H9 (cell line): Measurements from ENCODE around the gene KDM2A. TPM values are rescaled to one million over a fixed set of nuclear protein-coding genes. Genes with fewer than 3 reads are reported as not detected.

Experiments used
- DNase-seq: peaks from one replicate; pipeline ENCODE4 v3.0.0-alpha.2; 2017
- H2AFZ ChIP-seq: one replicate; pipeline ENCODE4 v1.6.1; 2013; ENCODE audit warnings: mild to moderate bottlenecking, low read length, control low read depth, moderate library complexity
- H2AK5ac ChIP-seq: 2 replicates; pipeline ENCODE4 v1.6.1; 2013; ENCODE audit warnings: low read length, control low read depth, mixed read lengths; ENCODE audit not compliant: insufficient read length
- H2BK120ac ChIP-seq: one replicate; pipeline ENCODE4 v1.6.1; 2013; ENCODE audit warnings: low read depth, mild to moderate bottlenecking, low read length, control low read depth, inconsistent platforms; ENCODE audit not compliant: poor library complexity, severe bottlenecking
- H2BK12ac ChIP-seq: 2 replicates; pipeline ENCODE4 v1.6.1; 2013; ENCODE audit warnings: low read length, control low read depth, mixed read lengths, low read depth; ENCODE audit not compliant: insufficient read length
- H2BK15ac ChIP-seq: 2 replicates; pipeline ENCODE4 v1.6.1; 2013; ENCODE audit warnings: low read depth, low read length, control low read depth
- H2BK20ac ChIP-seq: one replicate; pipeline ENCODE4 v1.6.1; 2013; ENCODE audit warnings: low read depth, mild to moderate bottlenecking, low read length, control low read depth, inconsistent platforms; ENCODE audit not compliant: poor library complexity, severe bottlenecking
- H2BK5ac ChIP-seq: 2 replicates; pipeline ENCODE4 v1.6.1; 2013; ENCODE audit warnings: low read length, control low read depth, mixed read lengths; ENCODE audit not compliant: insufficient read length
- H3K14ac ChIP-seq: 2 replicates; pipeline ENCODE4 v1.6.1; 2013; ENCODE audit warnings: low read length, control low read depth; ENCODE audit not compliant: insufficient read depth
- H3K18ac ChIP-seq: 2 replicates; pipeline ENCODE4 v1.6.1; 2013; ENCODE audit warnings: low read depth, mild to moderate bottlenecking, mixed read lengths, low read length, control low read depth; ENCODE audit not compliant: insufficient read length
- H3K23ac ChIP-seq: 2 replicates; pipeline ENCODE4 v1.6.1; 2013; ENCODE audit warnings: low read length, control low read depth, mixed read lengths, low read depth; ENCODE audit not compliant: insufficient read length
- H3K23me2 ChIP-seq: 2 replicates; pipeline ENCODE4 v1.6.1; 2013; ENCODE audit warnings: low read depth, mild to moderate bottlenecking, mixed read lengths, low read length, control low read depth; ENCODE audit not compliant: insufficient read length, poor library complexity, severe bottlenecking
- H3K27ac ChIP-seq: 2 replicates; pipeline ENCODE4 v1.5.1; 2013; ENCODE audit warnings: low read length, control low read depth, mixed read lengths, low read depth; ENCODE audit not compliant: insufficient read length
- H3K27me3 ChIP-seq: 2 replicates; pipeline ENCODE4 v1.6.1; 2013; ENCODE audit warnings: low read length, control low read depth, inconsistent platforms; ENCODE audit not compliant: insufficient read depth
- H3K4ac ChIP-seq: 2 replicates; pipeline ENCODE4 v1.6.1; 2013; ENCODE audit warnings: low read depth, mild to moderate bottlenecking, control low read depth, inconsistent platforms, low read length, moderate library complexity
- H3K4me1 ChIP-seq: 2 replicates; pipeline ENCODE4 v1.6.1; 2013; ENCODE audit warnings: low read length, control low read depth, inconsistent platforms; ENCODE audit not compliant: insufficient read depth
- H3K4me2 ChIP-seq: 2 replicates; pipeline ENCODE4 v1.6.1; 2013; ENCODE audit warnings: low read length, control low read depth, mixed read lengths; ENCODE audit not compliant: insufficient read length, insufficient read depth
- H3K56ac ChIP-seq: 2 replicates; pipeline ENCODE4 v1.6.1; 2013; ENCODE audit warnings: low read depth, mild to moderate bottlenecking, mixed read lengths, low read length, control low read depth; ENCODE audit not compliant: insufficient read length
- H3K79me1 ChIP-seq: 2 replicates; pipeline ENCODE4 v1.6.1; 2013; ENCODE audit warnings: low read depth, mild to moderate bottlenecking, moderate library complexity, low read length, control low read depth, inconsistent platforms; ENCODE audit not compliant: insufficient read depth, poor library complexity, severe bottlenecking
- H3K79me2 ChIP-seq: 2 replicates; pipeline ENCODE4 v1.6.1; 2013; ENCODE audit warnings: low read length, control low read depth, inconsistent platforms; ENCODE audit not compliant: insufficient read depth
- H3K9ac ChIP-seq: 2 replicates; pipeline ENCODE4 v1.6.1; 2013; ENCODE audit warnings: low read length, control low read depth, mixed read lengths; ENCODE audit not compliant: insufficient read length; ENCODE audit errors: extremely low read depth
- H3K9me3 ChIP-seq: one replicate; pipeline ENCODE4 v1.6.1; 2013; ENCODE audit warnings: low read depth, low read length, inconsistent platforms; ENCODE audit not compliant: control insufficient read depth
- H3T11ph ChIP-seq: one replicate; pipeline ENCODE4 v1.6.1; 2013; ENCODE audit warnings: mild to moderate bottlenecking, low read length, control low read depth, inconsistent platforms
- H4K20me1 ChIP-seq: one replicate; pipeline ENCODE4 v1.6.1; 2013; ENCODE audit not compliant: control insufficient read depth, insufficient read length, insufficient read depth
- H4K5ac ChIP-seq: 2 replicates; pipeline ENCODE4 v1.6.1; 2013; ENCODE audit warnings: low read depth, mild to moderate bottlenecking, mixed read lengths, low read length, control low read depth; ENCODE audit not compliant: insufficient read length
- H4K8ac ChIP-seq: replicated peaks from 2 replicates; pipeline ENCODE4 v1.6.1; 2013; ENCODE audit warnings: low read length, control low read depth, mixed read lengths, low read depth; ENCODE audit not compliant: insufficient read length
- H4K91ac ChIP-seq: 2 replicates; pipeline ENCODE4 v1.6.1; 2013; ENCODE audit warnings: low read depth, mild to moderate bottlenecking, moderate library complexity, mixed read lengths, low read length, control low read depth; ENCODE audit not compliant: insufficient read length
- H3K27ac Mint-ChIP-seq, 3 experiments: 2 replicates in 2 of 3; 3 replicates in 1 of 3; pipeline ENCODE4 v1.8.0; 2020 to 2021; ENCODE audit warnings: mixed read lengths in 3 of 3, mild to moderate bottlenecking in 1 of 3, moderate library complexity in 1 of 3
- H3K27me3 Mint-ChIP-seq: 2 replicates; pipeline ENCODE4 v1.8.0; 2021; ENCODE audit warnings: low read depth, mild to moderate bottlenecking, moderate library complexity, mixed read lengths
- H3K36me3 Mint-ChIP-seq, 3 experiments: 2 replicates in 2 of 3; 3 replicates in 1 of 3; pipeline ENCODE4 v1.8.0; 2020 to 2021; ENCODE audit warnings: low read depth in 3 of 3, mixed read lengths in 3 of 3; ENCODE audit not compliant: insufficient read depth in 1 of 3
- H3K4me1 Mint-ChIP-seq, 2 experiments: 2 replicates each; pipeline ENCODE4 v1.8.0; 2020; ENCODE audit warnings: mixed read lengths in 2 of 2
- H3K4me3 Mint-ChIP-seq, 2 experiments: 2 replicates in 1 of 2; 3 replicates in 1 of 2; pipeline ENCODE4 v1.8.0; 2020 to 2021; ENCODE audit warnings: mild to moderate bottlenecking in 2 of 2, mixed read lengths in 2 of 2, moderate library complexity in 1 of 2
- H3K9me3 Mint-ChIP-seq, 2 experiments: 2 replicates in 1 of 2; 3 replicates in 1 of 2; pipeline ENCODE4 v1.8.0; 2020; ENCODE audit warnings: mild to moderate bottlenecking in 2 of 2, mixed read lengths in 2 of 2, moderate library complexity in 1 of 2
- WGBS: extraction: QIAGEN DNeasy Blood & Tissue Kit; methylation state at CpG from one replicate; pipeline ENCODE4 v1.1.7; 2013; ENCODE audit warnings: missing lambda C conversion rate, low lambda C conversion rate, mixed read lengths; ENCODE audit not compliant: insufficient read length; ENCODE audit errors: extremely low coverage; 5-methylcytosine and 5-hydroxymethylcytosine counted together
- total RNA-seq: library from RNA; stranded (reverse); gene quantifications from 2 replicates; pipeline ENCODE4 v1.2.1, GENCODE V29; 2021
- TF ChIP-seq, protein P1 (sequence below): fragments of 200-600 bp; sonication (generic); conservative IDR thresholded peaks from 3 replicates; pipeline ENCODE4 v1.8.0; 2021; ENCODE audit warnings: antibody characterized with exemption, mild to moderate bottlenecking

KDM2A gene
- total RNA-seq, 1 experiment from 2014 or later: 85.9 TPM

DNA sequence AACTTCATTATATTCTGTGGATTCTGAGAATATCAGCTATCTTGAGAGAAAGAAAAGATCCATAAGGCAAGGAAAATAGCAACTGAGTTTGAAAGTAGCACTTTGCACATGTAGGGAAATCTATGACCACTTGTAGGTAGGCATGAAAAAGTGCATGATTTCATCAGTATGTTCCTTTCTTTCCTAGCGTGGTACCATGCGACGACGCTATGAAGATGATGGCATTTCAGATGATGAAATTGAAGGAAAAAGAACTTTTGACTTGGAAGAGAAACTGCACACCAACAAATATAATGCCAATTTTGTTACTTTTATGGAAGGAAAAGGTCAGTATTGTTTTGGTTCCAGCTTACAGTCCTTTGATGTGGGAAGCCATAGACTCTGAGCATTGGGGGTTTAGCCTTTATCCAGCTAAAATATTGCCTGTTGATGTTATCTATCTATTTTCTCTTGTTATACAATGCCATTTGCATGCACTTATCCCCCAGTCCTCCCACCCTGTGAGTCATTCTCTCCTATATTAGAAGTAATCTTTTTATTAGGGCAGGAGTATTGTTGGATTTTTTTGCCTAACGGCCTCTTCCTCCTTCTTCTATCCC is 60.9 kb downstream of the KDM2A start:
- no peak overlapping the region for H2AK5ac ChIP-seq
- H3K14ac ChIP-seq: no peak overlapping the region
- H3K79me2 ChIP-seq: no peaks in the 10 kb centered on the region
- no peaks in the 10 kb centered on the region for H3K27me3 ChIP-seq
- no peak overlapping the region for H4K91ac ChIP-seq
- no CpG with 5 or more reads among the region's 5 CpGs for WGBS
- H2AFZ ChIP-seq: no peak overlapping the region
- H4K8ac ChIP-seq: no peak overlapping the region
- no peak overlapping the region for H3K4me2 ChIP-seq
- H4K20me1 ChIP-seq: no peaks in the 10 kb centered on the region
- no peak overlapping the region for H3K4ac ChIP-seq
- H2BK120ac ChIP-seq: no peak overlapping the region
- H3K36me3 Mint-ChIP-seq: peaks cover 8 to 50% (median 36%) of the 10 kb centered on the region in 3 experiments; a peak in 6 of 7 replicates
- no peak overlapping the region for H4K5ac ChIP-seq
- H3K23ac ChIP-seq: no peak overlapping the region
- no peak overlapping the region for H2BK20ac ChIP-seq
- no peaks in the 10 kb centered on the region for H3K27me3 Mint-ChIP-seq
- H3K18ac ChIP-seq: no peak overlapping the region
- no peaks in the 10 kb centered on the region for H3K9me3 ChIP-seq
- no peak overlapping the region for H3K56ac ChIP-seq
- H3K9me3 Mint-ChIP-seq: no peaks in the 10 kb centered on the region
- H3K4me3 Mint-ChIP-seq: no peak overlapping the region
- H2BK15ac ChIP-seq: no peak overlapping the region
- no peak overlapping the region for H2BK12ac ChIP-seq
- H3K4me1 Mint-ChIP-seq: no peaks in the 10 kb centered on the region
- no peak overlapping the region for H3K27ac ChIP-seq
- no peak overlapping the region for H2BK5ac ChIP-seq
- H3K79me1 ChIP-seq: no peaks in the 10 kb centered on the region
- H3K9ac ChIP-seq: no peak overlapping the region
- no peak for DNase-seq
- H3T11ph ChIP-seq: no peak overlapping the region
- H3K27ac Mint-ChIP-seq: no peak overlapping the region
- H3K23me2 ChIP-seq: no peaks in the 10 kb centered on the region
- no peaks in the 10 kb centered on the region for H3K4me1 ChIP-seq
- TF ChIP-seq, protein P1, sequence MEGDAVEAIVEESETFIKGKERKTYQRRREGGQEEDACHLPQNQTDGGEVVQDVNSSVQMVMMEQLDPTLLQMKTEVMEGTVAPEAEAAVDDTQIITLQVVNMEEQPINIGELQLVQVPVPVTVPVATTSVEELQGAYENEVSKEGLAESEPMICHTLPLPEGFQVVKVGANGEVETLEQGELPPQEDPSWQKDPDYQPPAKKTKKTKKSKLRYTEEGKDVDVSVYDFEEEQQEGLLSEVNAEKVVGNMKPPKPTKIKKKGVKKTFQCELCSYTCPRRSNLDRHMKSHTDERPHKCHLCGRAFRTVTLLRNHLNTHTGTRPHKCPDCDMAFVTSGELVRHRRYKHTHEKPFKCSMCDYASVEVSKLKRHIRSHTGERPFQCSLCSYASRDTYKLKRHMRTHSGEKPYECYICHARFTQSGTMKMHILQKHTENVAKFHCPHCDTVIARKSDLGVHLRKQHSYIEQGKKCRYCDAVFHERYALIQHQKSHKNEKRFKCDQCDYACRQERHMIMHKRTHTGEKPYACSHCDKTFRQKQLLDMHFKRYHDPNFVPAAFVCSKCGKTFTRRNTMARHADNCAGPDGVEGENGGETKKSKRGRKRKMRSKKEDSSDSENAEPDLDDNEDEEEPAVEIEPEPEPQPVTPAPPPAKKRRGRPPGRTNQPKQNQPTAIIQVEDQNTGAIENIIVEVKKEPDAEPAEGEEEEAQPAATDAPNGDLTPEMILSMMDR: no peak
